Parathyroid adenoma (tissue), 2 donors: ENCODE results near the gene NEGR1.

Experiments used
- H2AFZ ChIP-seq: fragments of 300-600 bp; sonication (generic); one replicate; pipeline ENCODE4 v1.7.0; 2017; ENCODE audit warnings: antibody characterized with exemption, mild to moderate bottlenecking
- H3K27ac ChIP-seq: fragments of 300-600 bp; sonication (generic); one replicate; pipeline ENCODE4 v1.7.0; 2017
- H3K27me3 ChIP-seq: fragments of 300-600 bp; sonication (generic); one replicate; pipeline ENCODE4 v1.7.0; 2017; ENCODE audit warnings: low read length; ENCODE audit not compliant: control insufficient read depth, insufficient read depth
- H3K36me3 ChIP-seq: fragments of 300-600 bp; sonication (generic); one replicate; pipeline ENCODE4 v1.7.0; 2017; ENCODE audit warnings: low read length; ENCODE audit not compliant: control insufficient read depth, insufficient read depth
- H3K4me1 ChIP-seq: fragments of 300-600 bp; sonication (generic); one replicate; pipeline ENCODE4 v1.7.0; 2017; ENCODE audit warnings: control low read depth
- H3K4me2 ChIP-seq: fragments of 300-600 bp; sonication (generic); one replicate; pipeline ENCODE4 v1.7.0; 2017; ENCODE audit warnings: low read length
- H3K4me3 ChIP-seq: fragments of 300-600 bp; sonication (generic); one replicate; pipeline ENCODE4 v1.7.0; 2017; ENCODE audit warnings: low read depth, low read length
- H3K79me2 ChIP-seq: fragments of 300-600 bp; sonication (generic); one replicate; pipeline ENCODE4 v1.7.0; 2017; ENCODE audit warnings: control low read depth
- H3K9ac ChIP-seq: fragments of 300-600 bp; sonication (generic); one replicate; pipeline ENCODE4 v1.7.0; 2017; ENCODE audit warnings: mild to moderate bottlenecking
- H3K9me3 ChIP-seq: fragments of 300-600 bp; sonication (generic); one replicate; pipeline ENCODE4 v1.7.0; 2017; ENCODE audit warnings: low read length; ENCODE audit not compliant: control insufficient read depth
- TF ChIP-seq, protein P1 (sequence below): fragments of 300-600 bp; sonication (generic); IDR thresholded peaks from one replicate; pipeline ENCODE4 v1.7.0; 2017; ENCODE audit warnings: antibody characterized with exemption, mild to moderate bottlenecking
- donor health status: primary hyperparathyroidism.

Gene NEGR1

DNA sequence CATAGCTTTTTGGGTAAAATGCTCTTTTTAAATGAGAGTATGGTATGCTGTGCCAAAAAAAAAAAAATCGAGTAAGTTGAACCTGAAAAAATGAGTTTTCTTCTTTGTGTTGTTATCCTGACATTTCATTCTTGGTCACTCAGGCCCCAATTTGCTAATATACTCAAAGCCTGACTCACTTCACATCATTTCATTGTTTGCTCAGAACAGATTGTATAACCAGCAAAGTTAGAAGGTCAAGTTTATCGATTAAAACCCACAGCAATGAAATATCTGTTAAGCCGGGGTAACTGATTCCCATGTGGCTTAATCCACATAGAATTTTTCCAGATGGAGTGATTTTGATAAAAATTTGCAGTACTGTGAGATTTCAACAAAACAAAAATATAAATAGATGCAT lies 363.7 kb downstream of the NEGR1 start:
- no peaks in the 10 kb centered on the region for H3K36me3 ChIP-seq
- TF ChIP-seq, protein P1, sequence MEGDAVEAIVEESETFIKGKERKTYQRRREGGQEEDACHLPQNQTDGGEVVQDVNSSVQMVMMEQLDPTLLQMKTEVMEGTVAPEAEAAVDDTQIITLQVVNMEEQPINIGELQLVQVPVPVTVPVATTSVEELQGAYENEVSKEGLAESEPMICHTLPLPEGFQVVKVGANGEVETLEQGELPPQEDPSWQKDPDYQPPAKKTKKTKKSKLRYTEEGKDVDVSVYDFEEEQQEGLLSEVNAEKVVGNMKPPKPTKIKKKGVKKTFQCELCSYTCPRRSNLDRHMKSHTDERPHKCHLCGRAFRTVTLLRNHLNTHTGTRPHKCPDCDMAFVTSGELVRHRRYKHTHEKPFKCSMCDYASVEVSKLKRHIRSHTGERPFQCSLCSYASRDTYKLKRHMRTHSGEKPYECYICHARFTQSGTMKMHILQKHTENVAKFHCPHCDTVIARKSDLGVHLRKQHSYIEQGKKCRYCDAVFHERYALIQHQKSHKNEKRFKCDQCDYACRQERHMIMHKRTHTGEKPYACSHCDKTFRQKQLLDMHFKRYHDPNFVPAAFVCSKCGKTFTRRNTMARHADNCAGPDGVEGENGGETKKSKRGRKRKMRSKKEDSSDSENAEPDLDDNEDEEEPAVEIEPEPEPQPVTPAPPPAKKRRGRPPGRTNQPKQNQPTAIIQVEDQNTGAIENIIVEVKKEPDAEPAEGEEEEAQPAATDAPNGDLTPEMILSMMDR = no peak
- no peaks in the 10 kb centered on the region for H3K27me3 ChIP-seq
- H3K27ac ChIP-seq = no peak overlapping the region
- no peaks in the 10 kb centered on the region for H3K79me2 ChIP-seq
- H3K4me2 ChIP-seq = no peak overlapping the region
- H3K4me1 ChIP-seq = no peaks in the 10 kb centered on the region
- no peak overlapping the region for H3K9ac ChIP-seq
- H3K9me3 ChIP-seq = no peaks in the 10 kb centered on the region
- no peak overlapping the region for H2AFZ ChIP-seq
- no peak overlapping the region for H3K4me3 ChIP-seq

DNA sequence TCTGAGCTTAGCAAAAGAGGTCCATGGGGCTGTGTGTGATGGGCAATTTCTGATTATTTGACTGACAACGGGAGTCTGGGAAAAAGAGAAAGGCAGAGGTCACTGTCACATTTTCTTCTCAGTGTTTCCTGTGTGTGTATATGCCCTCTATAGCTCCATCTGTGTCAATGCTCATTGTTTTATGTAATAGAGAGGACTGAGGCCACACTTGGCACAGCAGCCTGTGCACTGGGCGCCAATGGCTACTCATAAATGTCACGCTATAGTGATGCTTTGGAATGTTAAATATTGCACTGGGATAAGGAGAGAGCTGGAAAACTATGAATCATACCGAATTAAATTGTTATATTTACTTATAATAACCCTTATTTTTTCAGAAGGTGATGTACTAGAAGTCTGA lies 365.4 kb downstream of the NEGR1 start:
- H2AFZ ChIP-seq = no peak overlapping the region
- no peak overlapping the region for H3K9ac ChIP-seq
- no peak overlapping the region for H3K4me3 ChIP-seq
- no peak overlapping the region for H3K27ac ChIP-seq
- TF ChIP-seq, protein P1 = no peak
- H3K79me2 ChIP-seq = no peaks in the 10 kb centered on the region
- H3K9me3 ChIP-seq = no peaks in the 10 kb centered on the region
- H3K4me2 ChIP-seq = no peak overlapping the region
- H3K27me3 ChIP-seq = no peaks in the 10 kb centered on the region
- no peaks in the 10 kb centered on the region for H3K36me3 ChIP-seq
- H3K4me1 ChIP-seq = no peaks in the 10 kb centered on the region

DNA sequence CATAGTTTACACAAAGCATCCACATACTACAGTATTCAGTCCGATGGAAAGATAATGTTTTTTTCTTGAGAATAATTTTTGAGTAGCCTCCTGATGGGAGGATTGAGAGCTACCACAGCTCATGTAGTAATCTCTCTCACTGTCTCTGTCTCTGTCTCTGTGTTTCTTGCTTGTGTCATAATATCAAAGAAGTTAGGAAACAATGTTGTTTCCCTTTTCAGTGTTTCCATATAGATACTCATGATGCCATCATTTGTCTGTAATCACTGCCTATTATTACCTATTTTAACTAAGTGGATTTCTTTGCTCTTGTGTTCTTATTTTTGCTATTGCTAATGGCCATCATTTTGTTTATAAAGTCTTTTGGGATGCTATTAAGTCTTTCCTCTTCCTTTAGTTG lies 367.7 kb downstream of the NEGR1 start:
- H3K27me3 ChIP-seq = no peaks in the 10 kb centered on the region
- H3K9ac ChIP-seq = no peak overlapping the region
- no peak overlapping the region for H3K27ac ChIP-seq
- no peaks in the 10 kb centered on the region for H3K4me1 ChIP-seq
- TF ChIP-seq, protein P1 = no peak
- no peak overlapping the region for H2AFZ ChIP-seq
- H3K4me2 ChIP-seq = no peak overlapping the region
- H3K36me3 ChIP-seq = no peaks in the 10 kb centered on the region
- H3K9me3 ChIP-seq = no peaks in the 10 kb centered on the region
- H3K4me3 ChIP-seq = no peak overlapping the region
- H3K79me2 ChIP-seq = no peaks in the 10 kb centered on the region

DNA sequence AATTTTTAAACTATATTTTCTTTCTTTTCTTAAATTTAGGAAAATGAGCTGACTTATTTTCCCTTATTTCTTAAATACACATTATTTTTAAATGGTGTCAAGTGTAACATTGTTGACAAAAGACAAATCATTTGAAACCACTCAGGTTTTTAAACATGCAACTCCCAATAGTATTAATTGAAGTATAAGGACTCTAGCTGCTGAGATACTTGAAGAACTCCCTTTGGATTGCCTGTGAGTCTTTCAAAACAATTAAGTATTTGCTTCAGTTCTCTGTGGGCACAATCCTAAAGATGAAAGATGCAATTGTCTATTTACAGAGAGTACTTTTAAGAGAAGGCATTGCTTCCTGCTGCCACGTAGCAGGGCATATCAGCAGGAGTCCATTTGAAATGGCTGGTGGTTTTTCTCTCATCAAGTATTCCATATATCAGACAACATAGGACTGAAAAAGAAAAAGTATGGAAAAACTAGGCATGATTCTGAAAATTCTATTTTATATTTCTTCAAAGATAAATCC lies 373.4 kb downstream of the NEGR1 start:
- TF ChIP-seq, protein P1 = no peak
- no peaks in the 10 kb centered on the region for H3K27me3 ChIP-seq
- H3K79me2 ChIP-seq = no peaks in the 10 kb centered on the region
- H3K27ac ChIP-seq = no peak overlapping the region
- H3K4me2 ChIP-seq = no peak overlapping the region
- H3K9me3 ChIP-seq = no peaks in the 10 kb centered on the region
- no peaks in the 10 kb centered on the region for H3K4me1 ChIP-seq
- no peak overlapping the region for H3K4me3 ChIP-seq
- no peak overlapping the region for H2AFZ ChIP-seq
- no peak overlapping the region for H3K9ac ChIP-seq
- no peaks in the 10 kb centered on the region for H3K36me3 ChIP-seq

DNA sequence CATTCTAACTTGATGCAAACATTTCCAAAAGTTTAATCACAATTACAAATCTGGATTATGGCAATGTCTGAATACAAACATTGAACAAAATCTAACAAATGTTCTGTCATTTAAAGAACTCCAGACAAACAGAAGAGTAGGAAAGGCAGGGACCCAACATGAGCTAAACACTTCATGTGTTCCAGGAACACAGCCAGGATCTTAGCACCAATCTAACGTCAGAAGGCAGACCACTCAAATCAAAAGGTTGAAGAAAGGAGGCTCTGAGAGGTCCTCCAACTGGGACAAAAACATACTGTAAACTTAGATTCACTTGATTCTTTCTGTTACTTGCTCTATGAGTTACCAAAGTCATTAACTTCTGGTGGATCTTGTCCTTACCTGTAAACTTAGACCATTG lies 374.0 kb downstream of the NEGR1 start:
- H3K27ac ChIP-seq = no peak overlapping the region
- no peaks in the 10 kb centered on the region for H3K4me1 ChIP-seq
- no peak overlapping the region for H2AFZ ChIP-seq
- H3K79me2 ChIP-seq = no peaks in the 10 kb centered on the region
- H3K9ac ChIP-seq = no peak overlapping the region
- H3K9me3 ChIP-seq = no peaks in the 10 kb centered on the region
- no peaks in the 10 kb centered on the region for H3K27me3 ChIP-seq
- H3K36me3 ChIP-seq = no peaks in the 10 kb centered on the region
- TF ChIP-seq, protein P1 = no peak
- no peak overlapping the region for H3K4me3 ChIP-seq
- no peak overlapping the region for H3K4me2 ChIP-seq
